Activated T-cell treated with anti-CD3 and anti-CD28 coated beads, Interleukin-2, amount 50 U/mL, for 24 hours (primary cell): ENCODE results near the gene ODAD2.
A peak's percentile ranks its signal among the peaks of the same experiment; 100 is the strongest.
"Not testable (repeated sequence)": the region's sequence is repeated elsewhere in the genome, so short reads cannot be mapped to it uniquely, and the experiment has no call there.

Experiments
- DNase-seq: peaks from one replicate; pipeline ENCODE4 v3.0.0-alpha.2; 2020
- H3K27ac Mint-ChIP-seq: 2 replicates; pipeline ENCODE4 v1.8.0; 2020; ENCODE audit warnings: mild to moderate bottlenecking, mixed read lengths
- H3K27me3 Mint-ChIP-seq: 2 replicates; pipeline ENCODE4 v1.8.0; 2020; ENCODE audit warnings: mixed read lengths
- H3K36me3 Mint-ChIP-seq: 2 replicates; pipeline ENCODE4 v1.8.0; 2020; ENCODE audit warnings: low read depth, mixed read lengths
- H3K4me1 Mint-ChIP-seq: 2 replicates; pipeline ENCODE4 v1.8.0; 2020; ENCODE audit warnings: low read depth, mixed read lengths
- H3K4me3 Mint-ChIP-seq: 2 replicates; pipeline ENCODE4 v1.8.0; 2020; ENCODE audit warnings: mild to moderate bottlenecking, moderate library complexity, mixed read lengths
- H3K9me3 Mint-ChIP-seq: 2 replicates; pipeline ENCODE4 v1.8.0; 2020; ENCODE audit warnings: mixed read lengths

The ODAD2 gene

GRCh38 chr10:27995311-27995710 lies 3.6 kb downstream of the ODAD2 start:
- Mint-ChIP-seq H3K27ac (no peak overlapping the region), H3K9me3 (no peaks in the 10 kb centered on the region), H3K36me3 (no peaks in the 10 kb centered on the region), H3K4me1 (peaks cover 12% of the 10 kb centered on the region), H3K27me3 (peaks cover 52% of the 10 kb centered on the region), H3K4me3 (no peak overlapping the region)
- no peak for DNase-seq

- DNase-seq, H3K36me3 Mint-ChIP-seq, H3K4me3 Mint-ChIP-seq, H3K9me3 Mint-ChIP-seq, H3K4me1 Mint-ChIP-seq, H3K27ac Mint-ChIP-seq: not testable (repeated sequence)
- peaks cover 18% of the 10 kb centered on the region for H3K27me3 Mint-ChIP-seq
These were observed 9.5 kb downstream of the ODAD2 start for GRCh38 chr10:27989357-27989756.

GRCh38 chr10:27986821-27987220 lies 12.1 kb downstream of the ODAD2 start:
- peaks cover 11% of the 10 kb centered on the region for H3K27me3 Mint-ChIP-seq
- no peak overlapping the region for H3K4me3 Mint-ChIP-seq
- no peak overlapping the region for H3K27ac Mint-ChIP-seq
- H3K36me3 Mint-ChIP-seq: no peaks in the 10 kb centered on the region
- H3K4me1 Mint-ChIP-seq: no peaks in the 10 kb centered on the region
- H3K9me3 Mint-ChIP-seq: no peaks in the 10 kb centered on the region
- DNase-seq: no peak

DNA sequence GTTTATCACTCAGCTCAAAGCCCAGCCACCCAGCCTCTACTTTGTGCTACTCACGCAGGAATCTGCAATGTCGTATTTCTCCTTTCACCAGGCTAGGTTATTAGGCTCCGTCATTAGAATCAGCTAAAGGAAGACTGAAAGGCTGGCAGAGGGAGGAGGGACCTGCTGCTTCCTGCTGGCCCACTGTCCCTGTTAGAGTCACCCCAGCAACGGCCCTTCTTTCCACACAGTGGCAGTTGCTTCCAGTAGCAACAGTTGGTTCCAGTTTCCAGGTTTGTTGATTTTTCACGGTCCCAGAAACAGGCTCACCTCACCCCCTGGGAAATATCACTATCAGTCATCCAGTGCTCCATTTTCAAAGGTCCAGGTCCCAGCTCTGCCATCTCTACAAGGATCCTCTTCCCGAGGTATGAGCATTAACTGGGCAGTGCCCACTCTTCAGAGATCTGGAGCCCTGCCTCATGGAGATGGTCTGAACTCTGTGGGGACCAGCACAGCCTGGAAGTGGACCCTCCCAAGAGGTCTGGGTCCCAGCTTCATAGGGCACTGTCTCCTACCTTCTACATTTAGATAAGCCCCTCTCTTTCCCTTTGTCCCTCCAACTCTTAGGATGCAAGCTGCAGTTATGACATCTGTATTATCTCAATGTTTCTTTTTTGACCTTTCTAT lies 15.9 kb downstream of the ODAD2 start:
- no peaks in the 10 kb centered on the region for H3K36me3 Mint-ChIP-seq
- H3K27me3 Mint-ChIP-seq: peaks cover 8% of the 10 kb centered on the region
- H3K9me3 Mint-ChIP-seq: no peaks in the 10 kb centered on the region
- no peak overlapping the region for H3K27ac Mint-ChIP-seq
- no peaks in the 10 kb centered on the region for H3K4me1 Mint-ChIP-seq
- H3K4me3 Mint-ChIP-seq: no peak overlapping the region
- DNase-seq: no peak

GRCh38 chr10:27981744-27982143 lies 17.1 kb downstream of the ODAD2 start:
- no peaks in the 10 kb centered on the region for H3K9me3 Mint-ChIP-seq
- no peaks in the 10 kb centered on the region for H3K36me3 Mint-ChIP-seq
- peaks cover 12% of the 10 kb centered on the region for H3K27me3 Mint-ChIP-seq
- no peak overlapping the region for H3K27ac Mint-ChIP-seq
- no peak for DNase-seq
- H3K4me3 Mint-ChIP-seq: no peak overlapping the region
- H3K4me1 Mint-ChIP-seq: no peaks in the 10 kb centered on the region

- not testable (repeated sequence) for H3K27ac Mint-ChIP-seq, DNase-seq, H3K9me3 Mint-ChIP-seq, H3K4me3 Mint-ChIP-seq, H3K36me3 Mint-ChIP-seq, H3K4me1 Mint-ChIP-seq
- H3K27me3 Mint-ChIP-seq: peaks cover 14% of the 10 kb centered on the region
These were observed 28.1 kb downstream of the ODAD2 start for GRCh38 chr10:27970795-27971194.

- H3K27me3 Mint-ChIP-seq: peaks cover 13% of the 10 kb centered on the region
- not testable (repeated sequence) for H3K4me3 Mint-ChIP-seq, H3K36me3 Mint-ChIP-seq, H3K4me1 Mint-ChIP-seq, H3K27ac Mint-ChIP-seq, DNase-seq, H3K9me3 Mint-ChIP-seq
These were observed 28.9 kb downstream of the ODAD2 start for GRCh38 chr10:27969931-27970330.

DNA sequence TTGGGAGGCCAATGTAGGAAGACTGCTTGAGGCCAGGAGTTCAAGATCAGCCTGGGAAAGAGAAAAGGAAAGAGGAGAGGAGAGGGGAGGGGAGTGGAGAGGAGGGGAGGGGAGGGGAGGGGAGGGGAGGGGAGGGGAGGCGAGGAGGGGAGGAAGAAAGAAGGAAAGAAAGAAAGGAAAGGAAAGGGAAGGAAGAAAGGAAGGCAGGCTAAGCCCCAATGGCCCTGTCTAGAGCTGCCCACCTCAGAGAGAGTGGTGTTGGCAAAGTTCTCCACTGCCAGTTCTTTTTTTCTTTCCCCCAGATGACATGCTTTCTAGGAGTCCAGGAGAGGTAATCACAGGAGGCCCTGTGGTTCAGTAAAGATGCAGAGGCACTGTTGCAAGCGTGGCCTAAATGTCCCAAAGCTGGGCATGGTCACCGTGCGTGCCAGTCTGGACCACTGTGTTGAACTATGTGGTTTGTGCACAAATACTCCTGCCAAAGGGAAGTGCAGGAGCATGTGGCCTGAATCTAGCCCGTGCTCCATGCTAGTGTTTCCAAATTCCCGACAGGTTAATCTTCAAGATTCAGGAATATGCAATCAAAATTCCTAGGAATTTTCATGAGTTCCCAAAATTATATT lies 39.7 kb downstream of the ODAD2 start:
- H3K27me3 Mint-ChIP-seq: no peaks in the 10 kb centered on the region
- no peak for DNase-seq
- no peaks in the 10 kb centered on the region for H3K9me3 Mint-ChIP-seq
- peaks cover 12% of the 10 kb centered on the region for H3K4me1 Mint-ChIP-seq
- no peak overlapping the region for H3K27ac Mint-ChIP-seq
- no peak overlapping the region for H3K4me3 Mint-ChIP-seq
- H3K36me3 Mint-ChIP-seq: no peaks in the 10 kb centered on the region

DNA sequence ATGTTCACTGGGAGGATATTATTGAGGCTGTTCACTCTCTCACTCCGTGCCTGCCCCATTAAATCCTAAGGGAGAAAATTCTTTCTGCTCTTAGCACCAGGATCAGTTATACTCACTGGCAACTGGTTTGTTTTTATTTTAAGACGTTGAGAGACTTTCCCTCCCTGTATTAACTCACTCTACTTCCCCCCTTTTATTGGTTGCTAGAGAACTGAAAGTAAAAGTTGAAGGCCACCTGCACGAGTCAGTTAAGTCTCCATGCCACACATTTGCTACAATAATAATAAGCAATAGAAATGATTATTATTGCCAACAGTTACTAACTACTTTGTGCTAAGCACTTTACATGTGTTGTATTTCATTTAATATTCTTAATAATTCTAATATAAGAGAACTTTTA lies 40.5 kb downstream of the ODAD2 start:
- not testable (repeated sequence) for H3K27ac Mint-ChIP-seq
- Mint-ChIP-seq H3K4me1 (peaks cover 12% of the 10 kb centered on the region), H3K4me3 (peak overlapping the region; percentile 33)

DNA sequence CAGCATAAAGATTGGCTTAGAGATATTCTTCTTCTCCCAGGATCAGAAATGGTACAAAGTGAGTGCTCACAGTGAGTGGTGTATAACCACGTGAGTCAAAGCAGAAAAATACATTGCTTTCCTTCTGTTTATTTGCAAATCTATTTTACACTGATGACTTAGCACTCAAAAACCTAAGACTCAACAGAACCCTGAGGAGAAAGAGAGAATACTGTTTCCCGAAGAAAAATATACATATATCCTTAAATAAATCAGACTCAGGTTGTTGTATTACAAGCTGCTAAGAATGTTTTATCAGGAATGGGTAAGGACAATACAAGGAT lies 48.7 kb downstream of the ODAD2 start:
- Mint-ChIP-seq H3K27ac (no peak overlapping the region), H3K36me3 (no peaks in the 10 kb centered on the region), H3K9me3 (no peaks in the 10 kb centered on the region), H3K27me3 (peaks cover 2% of the 10 kb centered on the region), H3K4me3 (no peak overlapping the region), H3K4me1 (no peaks in the 10 kb centered on the region)
- DNase-seq: no peak

More for the DNA sequence above, 40.5 kb downstream of the ODAD2 start:
- not testable (repeated sequence) for H3K36me3 Mint-ChIP-seq, H3K9me3 Mint-ChIP-seq, H3K27me3 Mint-ChIP-seq, DNase-seq

- H3K4me1 Mint-ChIP-seq: no peaks in the 10 kb centered on the region
- H3K27ac Mint-ChIP-seq: no peak overlapping the region
- H3K27me3 Mint-ChIP-seq: peaks cover 4% of the 10 kb centered on the region
- no peak for DNase-seq
- no peaks in the 10 kb centered on the region for H3K9me3 Mint-ChIP-seq
- no peak overlapping the region for H3K4me3 Mint-ChIP-seq
- no peaks in the 10 kb centered on the region for H3K36me3 Mint-ChIP-seq
These were observed 49.2 kb downstream of the ODAD2 start for GRCh38 chr10:27949528-27950241.

- Mint-ChIP-seq H3K4me1 (no peaks in the 10 kb centered on the region), H3K36me3 (no peaks in the 10 kb centered on the region), H3K9me3 (no peaks in the 10 kb centered on the region), H3K27ac (no peak overlapping the region), H3K27me3 (peaks cover 4% of the 10 kb centered on the region), H3K4me3 (no peak overlapping the region)
- no peak for DNase-seq
These were observed 50.7 kb downstream of the ODAD2 start for GRCh38 chr10:27948186-27948585.

DNA sequence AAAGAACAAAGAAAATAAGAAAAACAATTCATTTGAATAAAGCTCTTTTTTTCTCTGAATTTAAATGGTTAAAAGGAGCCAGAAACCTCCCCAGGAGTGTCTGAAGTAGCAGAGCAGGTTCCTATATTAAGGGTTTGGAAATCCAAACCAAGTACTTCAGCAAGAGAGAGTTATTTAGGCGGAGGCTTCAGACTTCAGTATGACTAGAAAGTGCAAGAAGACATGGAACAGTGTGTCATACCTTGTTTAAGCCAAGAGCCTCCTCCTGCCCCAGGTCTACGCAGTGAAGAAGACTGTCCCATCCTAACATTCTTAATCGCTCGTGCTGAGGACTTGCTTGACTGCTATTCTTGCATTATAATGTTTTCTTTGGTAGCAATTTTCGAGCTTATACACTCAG lies 51.3 kb downstream of the ODAD2 start:
- no peak overlapping the region for H3K27ac Mint-ChIP-seq
- DNase-seq: no peak

GRCh38 chr10:27944005-27944404 lies 54.9 kb downstream of the ODAD2 start:
- Mint-ChIP-seq H3K9me3 (no peaks in the 10 kb centered on the region), H3K27me3 (peaks cover 7% of the 10 kb centered on the region), H3K4me1 (no peaks in the 10 kb centered on the region), H3K27ac (no peak overlapping the region), H3K36me3 (no peaks in the 10 kb centered on the region), H3K4me3 (no peak overlapping the region)
- no peak for DNase-seq

More for the DNA sequence above, 51.3 kb downstream of the ODAD2 start:
- no peaks in the 10 kb centered on the region for H3K4me1 Mint-ChIP-seq
- H3K27me3 Mint-ChIP-seq: peaks cover 4% of the 10 kb centered on the region
- no peaks in the 10 kb centered on the region for H3K36me3 Mint-ChIP-seq
- no peak overlapping the region for H3K4me3 Mint-ChIP-seq
- no peaks in the 10 kb centered on the region for H3K9me3 Mint-ChIP-seq

GRCh38 chr10:27914888-27915287 lies 84.0 kb downstream of the ODAD2 start:
- Mint-ChIP-seq H3K27me3 (peaks cover 6% of the 10 kb centered on the region), H3K4me3 (no peak overlapping the region), H3K36me3 (no peaks in the 10 kb centered on the region), H3K9me3 (peaks cover 2% of the 10 kb centered on the region), H3K27ac (no peak overlapping the region), H3K4me1 (no peaks in the 10 kb centered on the region)
- DNase-seq: no peak
